IMR-90 (cell line): ENCODE measurements around the gene AKAP13. TPM values are rescaled to one million over a fixed set of nuclear protein-coding genes. Genes with fewer than 3 reads are reported as not detected.

Experiments
- ATAC-seq: fragments of 200-7000 bp; cut with Tn5 transposase; 2 replicates; pipeline ENCODE4 v1.9.1; 2020; ENCODE audit warnings: low read depth, mild to moderate bottlenecking, moderate library complexity
- BruUV-seq: library from RNA; stranded (reverse); fragments of 400-500 nt; replicated peaks from 2 replicates; lab custom pipeline; 2021; lab: Mats Ljungman, UMichigan
- CTCF ChIA-PET: fragments of 300-600 bp; formaldehyde crosslinking; extraction: SDS; loops from one replicate; lab custom pipeline; 2021; ENCODE audit warnings: antibody characterized with exemption; lab: Yijun Ruan, JAX
- POLR2A ChIA-PET: fragments of 300-600 bp; sonication (Branson Sonifier 250); formaldehyde crosslinking; loops from one replicate; lab custom pipeline; 2022; ENCODE audit warnings: antibody characterized with exemption; ENCODE audit not compliant: unreplicated experiment; lab: Charles Lee
- DNase-seq: peaks from one replicate; pipeline ENCODE4 v3.0.0; 2013
- H2AFZ ChIP-seq: replicated peaks from 2 replicates; pipeline ENCODE3; 2013; ENCODE audit warnings: low read length, mild to moderate bottlenecking; ENCODE audit not compliant: poor library complexity
- H2AK5ac ChIP-seq: 2 replicates; pipeline ENCODE4 v1.6.1; 2013; ENCODE audit warnings: low read depth, low read length, inconsistent platforms
- H2AK9ac ChIP-seq: replicated peaks from 2 replicates; pipeline ENCODE3; 2013; ENCODE audit warnings: mild to moderate bottlenecking, low read depth, low read length, moderate library complexity; ENCODE audit not compliant: poor library complexity
- H2BK120ac ChIP-seq: 2 replicates; pipeline ENCODE4 v1.6.1; 2013; ENCODE audit warnings: low read depth, low read length, inconsistent platforms
- H2BK15ac ChIP-seq: 3 replicates; pipeline ENCODE4 v1.6.1; 2013; ENCODE audit warnings: low read depth, low read length, inconsistent platforms
- H2BK20ac ChIP-seq: 2 replicates; pipeline ENCODE4 v1.6.1; 2013; ENCODE audit warnings: low read depth, mild to moderate bottlenecking, inconsistent platforms, low read length, moderate library complexity
- H2BK5ac ChIP-seq: 2 replicates; pipeline ENCODE4 v1.6.1; 2013; ENCODE audit warnings: mild to moderate bottlenecking, low read depth, low read length, inconsistent platforms; ENCODE audit not compliant: poor library complexity, severe bottlenecking
- H3K14ac ChIP-seq: replicated peaks from 2 replicates; pipeline ENCODE4 v1.6.1; 2013; ENCODE audit warnings: low read depth, low read length, inconsistent platforms
- H3K18ac ChIP-seq: 2 replicates; pipeline ENCODE4 v1.6.1; 2013; ENCODE audit warnings: low read depth, low read length, control low read depth
- H3K23ac ChIP-seq: 2 replicates; pipeline ENCODE4 v1.6.1; 2013; ENCODE audit warnings: low read depth, low read length, inconsistent platforms
- H3K27ac ChIP-seq: 2 replicates; pipeline ENCODE4 v1.5.1; 2013; ENCODE audit warnings: mild to moderate bottlenecking, control low read depth, low read length; ENCODE audit not compliant: insufficient read depth
- H3K27me3 ChIP-seq: 2 replicates; pipeline ENCODE4 v1.6.1; 2013; ENCODE audit warnings: low read length; ENCODE audit not compliant: control insufficient read depth, insufficient read depth
- H3K36me3 ChIP-seq: 2 replicates; pipeline ENCODE4 v1.6.1; 2013; ENCODE audit warnings: low read length, mixed read lengths; ENCODE audit not compliant: control insufficient read depth, insufficient read depth
- H3K4ac ChIP-seq: 2 replicates; pipeline ENCODE4 v1.6.1; 2013; ENCODE audit warnings: low read depth, low read length, inconsistent platforms
- H3K4me1 ChIP-seq: 2 replicates; pipeline ENCODE4 v1.6.1; 2013; ENCODE audit warnings: low read length, mixed read lengths; ENCODE audit not compliant: control insufficient read depth, insufficient read depth
- H3K4me2 ChIP-seq: 2 replicates; pipeline ENCODE4 v1.6.1; 2013; ENCODE audit warnings: low read depth, mild to moderate bottlenecking, control low read depth, low read length, moderate library complexity
- H3K4me3 ChIP-seq: 2 replicates; pipeline ENCODE4 v1.5.1; 2013; ENCODE audit warnings: low read depth, mild to moderate bottlenecking, control low read depth, low read length, moderate library complexity; ENCODE audit not compliant: insufficient read depth
- H3K56ac ChIP-seq: 2 replicates; pipeline ENCODE4 v1.6.1; 2013; ENCODE audit warnings: low read length, inconsistent platforms; ENCODE audit not compliant: insufficient read depth; ENCODE audit errors: extremely low read depth
- H3K79me1 ChIP-seq, 2 experiments: 2 replicates each; pipeline ENCODE4 v1.6.1; 2013; ENCODE audit warnings: low read length in 2 of 2, inconsistent platforms in 1 of 2, low read depth in 1 of 2
- H3K9ac ChIP-seq: 2 replicates; pipeline ENCODE4 v1.6.1; 2013; ENCODE audit warnings: low read depth, low read length, control low read depth
- H3K9me1 ChIP-seq: 2 replicates; pipeline ENCODE4 v1.6.1; 2013; ENCODE audit warnings: low read length, inconsistent platforms; ENCODE audit not compliant: insufficient read depth
- H3K9me3 ChIP-seq: 2 replicates; pipeline ENCODE4 v1.6.1; 2013; ENCODE audit warnings: low read length; ENCODE audit not compliant: control insufficient read depth, insufficient read depth
- H4K20me1 ChIP-seq: 2 replicates; pipeline ENCODE4 v1.6.1; 2013; ENCODE audit warnings: low read length, inconsistent platforms; ENCODE audit not compliant: insufficient read depth
- H4K5ac ChIP-seq: 2 replicates; pipeline ENCODE4 v1.6.1; 2013; ENCODE audit warnings: mild to moderate bottlenecking, low read depth, low read length, control low read depth
- H4K8ac ChIP-seq, 2 experiments: 2 replicates each; pipeline ENCODE4 v1.6.1; 2013; ENCODE audit warnings: low read depth in 2 of 2, low read length in 2 of 2, control low read depth in 1 of 2, inconsistent platforms in 1 of 2
- H4K91ac ChIP-seq: 2 replicates; pipeline ENCODE4 v1.6.1; 2013; ENCODE audit warnings: low read depth, low read length, inconsistent platforms; ENCODE audit not compliant: insufficient read depth
- BHLHE40 ChIP-seq: fragments of 150-350 bp; IDR thresholded peaks from 2 replicates; pipeline ENCODE4 v1.6.1; 2016; ENCODE audit warnings: mild to moderate bottlenecking, low read depth, low read length
- CEBPB ChIP-seq: IDR thresholded peaks from 2 replicates; pipeline ENCODE4 v1.6.1; 2012; ENCODE audit warnings: low read depth, low read length, improper control_type of control experiment
- CTCF ChIP-seq: conservative IDR thresholded peaks from 2 replicates; pipeline ENCODE4 v1.5.1; 2012; ENCODE audit warnings: mild to moderate bottlenecking, low read depth, low read length, improper control_type of control experiment
- ELK1 ChIP-seq: fragments of 150-350 bp; IDR thresholded peaks from 2 replicates; pipeline ENCODE4 v1.6.1; 2016; ENCODE audit warnings: low read depth, mild to moderate bottlenecking, low read length, moderate library complexity, borderline replicate concordance
- MAFK ChIP-seq: IDR thresholded peaks from 2 replicates; pipeline ENCODE4 v1.6.1; 2012; ENCODE audit warnings: low read depth, low read length, improper control_type of control experiment
- MXI1 ChIP-seq: IDR thresholded peaks from 2 replicates; pipeline ENCODE4 v1.6.1; 2012; ENCODE audit warnings: low read depth, mild to moderate bottlenecking, low read length, moderate library complexity, borderline replicate concordance
- NFE2L2 ChIP-seq: fragments of 150-350 bp; IDR thresholded peaks from 2 replicates; pipeline ENCODE4 v1.6.1; 2016; ENCODE audit warnings: low read depth, mild to moderate bottlenecking, low read length
- POLR2A ChIP-seq: IDR thresholded peaks from 2 replicates; pipeline ENCODE4 v1.6.1; 2012; ENCODE audit warnings: mild to moderate bottlenecking, low read depth, low read length
- RAD21 ChIP-seq: IDR thresholded peaks from 2 replicates; pipeline ENCODE4 v1.6.1; 2012; ENCODE audit warnings: low read length, improper control_type of control experiment
- SMC3 ChIP-seq: fragments of 150-350 bp; IDR thresholded peaks from 2 replicates; pipeline ENCODE4 v1.6.1; 2016; ENCODE audit warnings: low read depth, mild to moderate bottlenecking, antibody characterized with exemption, low read length, moderate library complexity
- dilution Hi-C: fragments of 300-500 bp; cut with HindIII; formaldehyde crosslinking; loops from one replicate; pipeline ENCODE4 v1.14.3; 2018; ENCODE audit warnings: low sequenced_read_pairs; ENCODE audit not compliant: unreplicated experiment
- in situ Hi-C: fragments of 300-500 bp; cut with MboI; formaldehyde crosslinking; loops from 3 replicates; pipeline ENCODE4 v1.14.3; 2019; ENCODE audit warnings: low sequenced_read_pairs, inconsistent platforms, mixed read lengths
- intact Hi-C: fragments of 100-400 bp; cut with micrococcal nuclease; formaldehyde crosslinking; loops from 2 replicates; pipeline ENCODE4 v1.10.0; 2022
- polyA plus RNA-seq, 3 experiments: library from polyadenylated mRNA; depleted of rRNA; stranded (reverse); fragments of >200 nt; gene quantifications; 2 replicates each; pipeline ENCODE4 v1.2.3, GENCODE V29; 2012; ENCODE audit warnings: low replicate concordance in 1 of 3
- total RNA-seq: library from RNA; depleted of rRNA; stranded (reverse); fragments of >200 nt; gene quantifications from 2 replicates; pipeline ENCODE4 v1.2.3, GENCODE V29; 2012

AKAP13 gene
- total and polyA plus RNA-seq, 2 of the 4 experiments (the other 2 are of a cell fraction) = 10.4 to 46.4 TPM

DNA sequence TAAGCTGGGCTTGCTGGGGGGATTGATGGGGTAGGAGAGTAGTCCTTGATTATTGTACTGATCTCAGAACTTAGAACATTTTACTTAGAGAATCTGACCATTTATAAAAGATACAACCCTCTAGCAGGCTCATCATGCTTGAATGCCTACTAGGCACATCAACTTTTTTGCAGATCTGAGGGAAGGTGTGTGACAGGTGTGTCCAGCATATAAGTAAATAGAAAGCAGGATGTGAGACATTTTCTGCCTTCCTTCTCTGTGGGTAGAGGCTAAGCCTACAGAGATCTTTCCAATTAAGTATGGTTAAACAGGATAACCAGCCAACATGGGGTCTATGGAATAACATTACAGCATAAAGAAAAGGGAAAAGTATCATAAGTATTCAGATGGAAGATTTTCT is 159.1 kb downstream of the AKAP13 start:
- H3K4me3 ChIP-seq = no peak overlapping the region
- BruUV-seq = no TSS peak
- H2AFZ ChIP-seq = no peak overlapping the region
- TF ChIP-seq SMC3 (no peak), CEBPB (no peak), NFE2L2 (no peak), POLR2A (no peak), CTCF (no peak), MXI1 (no peak), RAD21 (no peak), BHLHE40 (no peak), ELK1 (no peak), MAFK (no peak)
- H3K27ac ChIP-seq = no peak overlapping the region
- H3K4me2 ChIP-seq = no peak overlapping the region
- H2AK9ac ChIP-seq = no peak overlapping the region
- H4K8ac ChIP-seq = no peak overlapping the region
- DNase-seq (no peak), ATAC-seq (no peak)
- no peak overlapping the region for H4K5ac ChIP-seq
- no peaks in the 10 kb centered on the region for H3K9me3 ChIP-seq
- no peaks in the 10 kb centered on the region for H3K27me3 ChIP-seq
- H3K4me1 ChIP-seq = peaks cover 13% of the 10 kb centered on the region
- peaks cover 11% of the 10 kb centered on the region; the same call in 1 of the 2 replicates for H4K20me1 ChIP-seq
- POLR2A ChIA-PET = no interaction called here
- H3K9ac ChIP-seq = no peak overlapping the region
- in situ Hi-C loops = no loop called here
- H3K79me1 ChIP-seq = peaks cover 30 to 48% of the 10 kb centered on the region in 2 experiments
- intact Hi-C loops = no loop called here
- H2BK120ac ChIP-seq = no peak overlapping the region
- peaks cover 15% of the 10 kb centered on the region for H3K9me1 ChIP-seq
- no peak overlapping the region for H3K56ac ChIP-seq
- H2BK20ac ChIP-seq = no peak overlapping the region
- no peak overlapping the region for H3K14ac ChIP-seq
- no peak overlapping the region for H4K91ac ChIP-seq
- H3K4ac ChIP-seq = no peak overlapping the region
- no peak overlapping the region for H2BK15ac ChIP-seq
- no peak overlapping the region for H2AK5ac ChIP-seq
- no peak overlapping the region for H2BK5ac ChIP-seq
- dilution Hi-C loops = no loop called here
- no peak overlapping the region for H3K18ac ChIP-seq
- H3K36me3 ChIP-seq = peaks cover 6% of the 10 kb centered on the region
- H3K23ac ChIP-seq = no peak overlapping the region
- CTCF ChIA-PET = no interaction called here
